NT2/D1 (cell line): ENCODE measurements around the gene MYO3B.

Source experiments
- DNase-seq: peaks from one replicate; pipeline ENCODE4 v3.0.0-alpha.2; 2011; ENCODE audit warnings: low read depth, low spot score
- H3K27me3 ChIP-seq: 2 replicates; pipeline ENCODE4 v1.6.0; 2011; ENCODE audit warnings: mild to moderate bottlenecking; ENCODE audit not compliant: insufficient read length, insufficient read depth
- H3K36me3 ChIP-seq: 2 replicates; pipeline ENCODE4 v1.6.1; 2011; ENCODE audit warnings: mild to moderate bottlenecking, low read length, mixed read lengths; ENCODE audit not compliant: insufficient read depth, insufficient read length
- H3K4me1 ChIP-seq: 2 replicates; pipeline ENCODE4 v1.5.1; 2011; ENCODE audit not compliant: insufficient read depth, insufficient read length
- H3K4me3 ChIP-seq: 2 replicates; pipeline ENCODE4 v1.5.1; 2011; ENCODE audit warnings: low read depth; ENCODE audit not compliant: insufficient read length
- H3K9ac ChIP-seq: 2 replicates; pipeline ENCODE4 v1.6.0; 2011; ENCODE audit warnings: low read depth; ENCODE audit not compliant: insufficient read length
- H3K9me3 ChIP-seq: 2 replicates; pipeline ENCODE4 v1.5.1; 2011; ENCODE audit warnings: mild to moderate bottlenecking, low read length; ENCODE audit not compliant: insufficient read depth
- SUZ12 ChIP-seq: IDR thresholded peaks from 2 replicates; pipeline ENCODE4 v1.6.1; 2011; ENCODE audit not compliant: insufficient read length, insufficient read depth; ENCODE audit errors: extremely low read depth
- YY1 ChIP-seq: IDR thresholded peaks from 2 replicates; pipeline ENCODE4 v1.6.1; 2011; ENCODE audit not compliant: insufficient read length, insufficient read depth
- ZNF274 ChIP-seq: IDR thresholded peaks from 2 replicates; pipeline ENCODE4 v1.6.1; 2011; ENCODE audit warnings: mild to moderate bottlenecking, low read depth, low read length

The MYO3B gene

GRCh38 chr2:170297496-170297895, 119.5 kb downstream of the MYO3B start:
- Histone ChIP-seq H3K36me3 (no peaks in the 10 kb centered on the region), H3K4me3 (no peak overlapping the region), H3K9me3 (peaks cover 12% of the 10 kb centered on the region), H3K4me1 (no peaks in the 10 kb centered on the region), H3K27me3 (no peaks in the 10 kb centered on the region), H3K9ac (no peak overlapping the region)
- TF ChIP-seq SUZ12, result no peak
- DNase-seq, result no peak

DNA sequence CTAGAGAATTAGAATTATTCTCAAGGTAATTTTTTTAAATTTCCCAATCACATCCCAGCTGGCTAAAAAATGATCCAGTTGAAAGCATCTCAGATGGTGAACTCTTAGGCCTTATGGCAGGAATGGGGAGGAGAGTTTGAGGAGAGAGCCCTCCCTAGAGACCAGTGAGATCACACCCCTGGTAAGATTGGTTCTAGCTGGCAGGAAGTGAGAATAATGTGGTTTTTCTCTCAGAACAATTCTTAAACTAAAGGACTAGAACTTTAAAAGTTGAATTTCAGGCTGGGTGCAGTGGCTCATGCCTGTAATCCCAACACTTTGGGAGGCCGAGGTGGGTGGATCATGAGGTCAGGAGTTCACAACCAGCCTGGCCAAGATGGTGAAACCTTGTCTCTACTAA, 120.2 kb downstream of the MYO3B start:
- no peak for DNase-seq

GRCh38 chr2:170298861-170299429, 121.0 kb downstream of the MYO3B start:
- Histone ChIP-seq H3K4me1 (no peaks in the 10 kb centered on the region), H3K27me3 (no peaks in the 10 kb centered on the region), H3K4me3 (no peak overlapping the region), H3K36me3 (no peaks in the 10 kb centered on the region), H3K9me3 (peaks cover 11% of the 10 kb centered on the region), H3K9ac (no peak overlapping the region)
- DNase-seq, result no peak
- TF ChIP-seq YY1 (no peak), ZNF274 (no peak), SUZ12 (no peak)

More for the DNA sequence above, 120.2 kb downstream of the MYO3B start:
- TF ChIP-seq YY1 (no peak), SUZ12 (no peak), ZNF274 (no peak)
- Histone ChIP-seq H3K4me3 (no peak overlapping the region), H3K9me3 (peaks cover 11% of the 10 kb centered on the region), H3K9ac (no peak overlapping the region), H3K4me1 (no peaks in the 10 kb centered on the region), H3K27me3 (no peaks in the 10 kb centered on the region), H3K36me3 (no peaks in the 10 kb centered on the region)

- Histone ChIP-seq H3K36me3 (no peaks in the 10 kb centered on the region), H3K4me1 (no peaks in the 10 kb centered on the region), H3K9ac (no peak overlapping the region), H3K27me3 (no peaks in the 10 kb centered on the region), H3K9me3 (peaks cover 5% of the 10 kb centered on the region; the same call in 1 of the 2 replicates), H3K4me3 (no peak overlapping the region)
- no peak for DNase-seq
- TF ChIP-seq SUZ12, result no peak
- no peak for TF ChIP-seq YY1
- TF ChIP-seq ZNF274, result no peak
These were observed 123.0 kb downstream of the MYO3B start for GRCh38 chr2:170300993-170301392.

DNA sequence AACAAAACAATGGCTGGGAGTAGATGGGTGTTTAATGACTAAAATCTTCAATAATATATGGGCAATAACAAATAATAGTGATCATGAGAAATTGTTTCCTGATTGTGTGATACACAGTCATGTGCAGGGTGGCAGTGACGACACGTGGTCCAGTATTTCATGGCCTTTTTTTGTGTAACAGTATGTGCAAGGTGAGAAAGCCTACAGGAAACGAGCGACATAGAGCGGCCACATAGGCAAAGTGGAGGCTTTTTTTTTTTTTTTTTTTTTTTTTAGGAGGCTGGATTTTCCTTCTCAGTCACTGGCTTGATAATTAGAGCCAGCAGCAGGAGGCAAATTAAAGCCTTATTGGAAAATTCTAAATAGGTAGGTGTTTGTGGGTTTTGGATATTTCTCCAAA, 123.7 kb downstream of the MYO3B start:
- no peak overlapping the region for H3K9ac ChIP-seq
- no peak overlapping the region for H3K4me3 ChIP-seq
- TF ChIP-seq ZNF274, result no peak
- no peak for TF ChIP-seq YY1
- no peaks in the 10 kb centered on the region for H3K4me1 ChIP-seq
- no peaks in the 10 kb centered on the region for H3K27me3 ChIP-seq
- no peak for DNase-seq
- no peaks in the 10 kb centered on the region for H3K36me3 ChIP-seq
- H3K9me3 ChIP-seq, result no peaks in the 10 kb centered on the region

GRCh38 chr2:170305711-170306110, 127.8 kb downstream of the MYO3B start:
- no peak overlapping the region for H3K9ac ChIP-seq
- DNase-seq, result no peak
- TF ChIP-seq YY1, result no peak
- no peak for TF ChIP-seq ZNF274
- TF ChIP-seq SUZ12, result no peak
- no peak overlapping the region for H3K4me3 ChIP-seq
- H3K9me3 ChIP-seq, result no peaks in the 10 kb centered on the region
- H3K36me3 ChIP-seq, result no peaks in the 10 kb centered on the region
- H3K27me3 ChIP-seq, result no peaks in the 10 kb centered on the region
- H3K4me1 ChIP-seq, result no peaks in the 10 kb centered on the region

GRCh38 chr2:170306293-170306873, 128.4 kb downstream of the MYO3B start:
- H3K36me3 ChIP-seq, result no peaks in the 10 kb centered on the region
- H3K9ac ChIP-seq, result no peak overlapping the region
- DNase-seq, result no peak
- H3K27me3 ChIP-seq, result no peaks in the 10 kb centered on the region
- no peak overlapping the region for H3K4me3 ChIP-seq
- no peaks in the 10 kb centered on the region for H3K9me3 ChIP-seq
- TF ChIP-seq YY1 (no peak), SUZ12 (no peak), ZNF274 (no peak)
- no peaks in the 10 kb centered on the region for H3K4me1 ChIP-seq
